ENCODE data around the gene PFDN2. TPM values are rescaled to one million over a fixed set of nuclear protein-coding genes. Genes with fewer than 3 reads are reported as not detected.

PFDN2 gene
- total RNA-seq, 1 experiment from 2014 or later: 129 TPM

DNA sequence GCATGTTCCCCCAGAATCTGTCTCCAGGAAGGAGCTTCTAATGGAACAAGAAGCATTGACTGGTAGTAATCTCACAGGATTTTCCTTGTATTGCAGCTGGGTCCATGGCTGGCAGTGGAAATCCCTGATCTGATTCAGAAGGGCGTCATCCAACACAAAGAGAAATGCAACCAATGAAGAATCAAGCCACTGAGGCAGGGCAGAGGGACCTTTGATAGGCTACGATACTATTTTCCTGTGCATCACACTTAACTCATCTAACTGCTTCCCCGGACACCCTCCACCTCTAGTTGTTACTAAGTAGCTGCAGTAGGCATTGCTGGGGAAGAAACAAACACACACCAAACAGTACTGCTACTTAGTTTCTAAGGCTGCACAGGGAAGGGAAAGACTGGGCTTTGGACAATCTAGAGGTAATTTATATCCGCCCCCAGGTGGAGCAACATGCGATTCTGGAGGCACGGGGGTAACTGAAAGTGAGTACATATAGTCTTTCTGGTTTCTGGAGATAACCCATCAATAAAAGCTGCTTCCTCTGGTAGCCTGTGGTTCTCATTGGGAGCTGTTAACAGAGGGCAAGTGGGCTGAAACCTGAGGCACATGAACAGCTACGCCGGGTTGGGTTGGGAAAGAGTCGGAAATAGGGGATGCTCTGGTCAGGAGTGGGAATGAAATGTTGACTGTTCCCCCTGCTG is 40.6 kb upstream of the PFDN2 start:
- Mint-ChIP-seq H3K9me3 (ENCODE audit: low read depth, unreplicated experiment) (no peaks in the 10 kb centered on the region), H3K27me3 (ENCODE audit: unreplicated experiment) (no peaks in the 10 kb centered on the region), H3K4me1 (ENCODE audit: low read depth, unreplicated experiment) (peaks cover 52% of the 10 kb centered on the region), H3K27ac (ENCODE audit: unreplicated experiment) (peak overlapping the region; percentile 78), H3K4me3 (ENCODE audit: low read depth, unreplicated experiment) (peak overlapping the region; percentile 94), H3K36me3 (ENCODE audit: insufficient read depth, unreplicated experiment) (peaks cover 66% of the 10 kb centered on the region)
- DNase-seq: no peak
- CTCF ChIA-PET: interaction anchor here (0.5 to 1.1 kb wide), 3 partner anchors 13 to 67 kb away, joined by 3 to 5 read pairs (median 4); partner anchors contain the start of gene TOMM40L
- intact Hi-C loops (cut with micrococcal nuclease; ENCODE audit: unreplicated experiment): no loop called here
- BruUV-seq (replicated peaks): no TSS peak
- TF ChIP-seq, protein P1, sequence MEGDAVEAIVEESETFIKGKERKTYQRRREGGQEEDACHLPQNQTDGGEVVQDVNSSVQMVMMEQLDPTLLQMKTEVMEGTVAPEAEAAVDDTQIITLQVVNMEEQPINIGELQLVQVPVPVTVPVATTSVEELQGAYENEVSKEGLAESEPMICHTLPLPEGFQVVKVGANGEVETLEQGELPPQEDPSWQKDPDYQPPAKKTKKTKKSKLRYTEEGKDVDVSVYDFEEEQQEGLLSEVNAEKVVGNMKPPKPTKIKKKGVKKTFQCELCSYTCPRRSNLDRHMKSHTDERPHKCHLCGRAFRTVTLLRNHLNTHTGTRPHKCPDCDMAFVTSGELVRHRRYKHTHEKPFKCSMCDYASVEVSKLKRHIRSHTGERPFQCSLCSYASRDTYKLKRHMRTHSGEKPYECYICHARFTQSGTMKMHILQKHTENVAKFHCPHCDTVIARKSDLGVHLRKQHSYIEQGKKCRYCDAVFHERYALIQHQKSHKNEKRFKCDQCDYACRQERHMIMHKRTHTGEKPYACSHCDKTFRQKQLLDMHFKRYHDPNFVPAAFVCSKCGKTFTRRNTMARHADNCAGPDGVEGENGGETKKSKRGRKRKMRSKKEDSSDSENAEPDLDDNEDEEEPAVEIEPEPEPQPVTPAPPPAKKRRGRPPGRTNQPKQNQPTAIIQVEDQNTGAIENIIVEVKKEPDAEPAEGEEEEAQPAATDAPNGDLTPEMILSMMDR (IDR thresholded peaks at IDR 0.05; ENCODE audit: unreplicated experiment): no peak

DNA sequence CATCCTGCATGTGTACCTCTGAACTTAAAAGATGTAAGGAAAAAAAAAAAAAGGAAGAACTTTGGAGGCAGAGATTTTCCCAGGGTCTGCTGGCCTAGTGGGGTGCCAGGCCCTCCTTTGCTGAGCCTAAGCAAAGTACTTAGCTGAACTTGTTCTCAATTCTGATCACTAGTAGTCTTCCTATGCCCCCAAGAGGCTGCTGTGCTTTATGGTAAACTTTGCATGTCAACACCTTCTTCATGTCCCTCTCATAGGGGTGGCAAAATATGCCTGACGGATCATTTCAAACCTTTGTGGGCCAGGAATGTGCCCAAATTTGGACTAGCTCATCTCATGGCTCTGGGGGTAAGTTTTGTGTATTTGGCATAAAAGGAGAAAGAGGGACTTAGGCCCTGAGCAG is 40.0 kb upstream of the PFDN2 start:
- peak overlapping the region; percentile 94 for H3K4me3 Mint-ChIP-seq (ENCODE audit: low read depth, unreplicated experiment)
- no TSS peak for BruUV-seq (replicated peaks)
- H3K9me3 Mint-ChIP-seq (ENCODE audit: low read depth, unreplicated experiment): no peaks in the 10 kb centered on the region
- TF ChIP-seq, protein P1 (IDR thresholded peaks at IDR 0.05; ENCODE audit: unreplicated experiment): no peak
- CTCF ChIA-PET: interaction anchor here (0.6 to 0.9 kb wide), 3 partner anchors 8 to 68 kb away, joined by 3 to 10 read pairs (median 4); partner anchors contain the start of genes PPOX and TOMM40L
- intact Hi-C loops (cut with micrococcal nuclease; ENCODE audit: unreplicated experiment): no loop called here
- H3K27ac Mint-ChIP-seq (ENCODE audit: unreplicated experiment): no peak overlapping the region
- H3K4me1 Mint-ChIP-seq (ENCODE audit: low read depth, unreplicated experiment): peaks cover 52% of the 10 kb centered on the region
- no peaks in the 10 kb centered on the region for H3K27me3 Mint-ChIP-seq (ENCODE audit: unreplicated experiment)
- DNase-seq: no peak
- H3K36me3 Mint-ChIP-seq (ENCODE audit: insufficient read depth, unreplicated experiment): peaks cover 66% of the 10 kb centered on the region

DNA sequence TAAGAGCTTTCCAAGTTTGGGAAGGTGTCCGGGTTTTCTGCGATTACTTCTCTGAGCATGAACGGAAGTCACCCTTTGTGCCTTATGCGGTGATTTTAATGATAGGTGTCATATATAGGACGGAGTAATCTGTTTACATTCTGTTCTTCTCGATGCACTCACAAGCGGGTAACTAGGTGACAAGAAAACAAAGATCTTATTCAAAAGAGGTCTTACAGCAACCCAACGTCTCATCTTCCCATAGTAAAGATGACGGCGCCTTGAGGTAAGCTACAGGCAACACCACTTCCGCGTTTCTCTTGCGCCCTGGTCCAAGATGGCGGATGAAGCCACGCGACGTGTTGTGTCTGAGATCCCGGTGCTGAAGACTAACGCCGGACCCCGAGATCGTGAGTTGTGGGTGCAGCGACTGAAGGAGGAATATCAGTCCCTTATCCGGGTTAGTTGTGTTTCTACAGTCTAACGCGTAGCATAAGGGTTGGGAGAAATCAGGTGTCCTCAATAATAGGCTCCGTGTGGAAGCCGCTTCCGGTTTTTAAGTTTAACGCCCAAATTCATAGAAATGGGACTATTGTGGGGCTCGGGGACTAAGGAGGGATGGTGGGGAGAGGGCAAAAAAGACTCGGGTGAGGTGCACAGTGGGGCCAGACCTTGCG is 36.0 kb upstream of the PFDN2 start, which contains the start of gene UFC1:
Gene UFC1 (plus strand): TSS at position 297 of the 656 bp plus-strand sequence. CDS start 20 bp downstream, at position 317.
- Mint-ChIP-seq H3K9me3 (ENCODE audit: low read depth, unreplicated experiment) (no peaks in the 10 kb centered on the region), H3K4me1 (ENCODE audit: low read depth, unreplicated experiment) (peaks cover 27% of the 10 kb centered on the region), H3K36me3 (ENCODE audit: insufficient read depth, unreplicated experiment) (peaks cover 35% of the 10 kb centered on the region), H3K27ac (ENCODE audit: unreplicated experiment) (peak within 1 kb of the TSS; percentile 100), H3K4me3 (ENCODE audit: low read depth, unreplicated experiment) (peak within 1 kb of the TSS; percentile 98), H3K27me3 (ENCODE audit: unreplicated experiment) (no peaks in the 10 kb centered on the region)
- TF ChIP-seq, protein P1 (IDR thresholded peaks at IDR 0.05; ENCODE audit: unreplicated experiment): no peak
- BruUV-seq (replicated peaks): TSS peak; percentile 98
- intact Hi-C loops (cut with micrococcal nuclease; ENCODE audit: unreplicated experiment): no loop called here
- CTCF ChIA-PET: interaction anchor here (0.5 to 1.3 kb wide), 4 partner anchors 12 to 883 kb away, joined by 3 to 5 read pairs (median 3); partner anchors contain the start of gene PPOX
- DNase-seq: peak; percentile 84

DNA sequence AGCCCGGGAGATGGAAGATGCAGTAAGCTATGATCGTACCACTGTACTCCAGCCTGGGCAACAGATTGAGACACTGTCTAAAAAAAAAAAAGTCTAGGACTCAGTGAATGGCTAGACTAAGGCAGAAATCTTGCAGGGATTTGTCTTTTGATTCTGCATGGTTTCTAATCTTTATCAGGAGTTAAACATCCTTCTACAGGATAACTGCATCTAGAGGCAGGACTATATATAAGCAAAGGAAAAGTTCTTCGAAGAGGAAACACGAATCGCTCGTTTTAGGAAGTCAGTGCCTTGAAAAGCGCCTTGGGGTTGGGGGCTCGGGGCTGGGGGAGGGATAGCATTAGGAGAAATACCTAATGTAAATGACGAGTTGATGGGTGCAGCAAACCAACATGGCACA is 35.3 kb upstream of the PFDN2 start:
- CTCF ChIA-PET: interaction anchor here (0.5 to 1.3 kb wide), 4 partner anchors 13 to 884 kb away, joined by 3 to 5 read pairs (median 3); partner anchors contain the start of gene PPOX
- TF ChIP-seq, protein P1 (IDR thresholded peaks at IDR 0.05; ENCODE audit: unreplicated experiment): no peak

More for the DNA sequence above, 35.3 kb upstream of the PFDN2 start:
- no peak for DNase-seq
- Mint-ChIP-seq H3K27ac (ENCODE audit: unreplicated experiment) (peak overlapping the region; percentile 100), H3K4me3 (ENCODE audit: low read depth, unreplicated experiment) (peak overlapping the region; percentile 98), H3K27me3 (ENCODE audit: unreplicated experiment) (no peaks in the 10 kb centered on the region), H3K4me1 (ENCODE audit: low read depth, unreplicated experiment) (peaks cover 21% of the 10 kb centered on the region), H3K9me3 (ENCODE audit: low read depth, unreplicated experiment) (no peaks in the 10 kb centered on the region), H3K36me3 (ENCODE audit: insufficient read depth, unreplicated experiment) (peaks cover 31% of the 10 kb centered on the region)
- intact Hi-C loops (cut with micrococcal nuclease; ENCODE audit: unreplicated experiment): no loop called here
- no TSS peak for BruUV-seq (replicated peaks)

Data from Calu3 (cell line).